GM21576 (cell line): Measurements from ENCODE around the gene BIRC7.

ENCODE experiments used
- ATAC-seq: cut with Tn5 transposase; IDR thresholded peaks from one replicate; pipeline ENCODE4 v1.9.1; 2021; ENCODE audit warnings: mild to moderate bottlenecking, moderate library complexity; ENCODE audit not compliant: unreplicated experiment

Gene BIRC7

GRCh38 chr20:63224412-63225081 is 11.2 kb upstream of the BIRC7 start:
- ATAC-seq: no peak

- no peak for ATAC-seq
Observed at GRCh38 chr20:63225082-63225454, 10.6 kb upstream of the BIRC7 start.

GRCh38 chr20:63226042-63226943 is 9.4 kb upstream of the BIRC7 start:
- no peak for ATAC-seq

- ATAC-seq: no peak
Observed at GRCh38 chr20:63227260-63227659, 8.4 kb upstream of the BIRC7 start.

- ATAC-seq: no peak
Observed at GRCh38 chr20:63228806-63229205, 6.9 kb upstream of the BIRC7 start.

- ATAC-seq: no peak
Observed at GRCh38 chr20:63230800-63231268, 4.9 kb upstream of the BIRC7 start.

- ATAC-seq: no peak
Observed at GRCh38 chr20:63232235-63233060, 3.3 kb upstream of the BIRC7 start.

- no peak for ATAC-seq
Observed at GRCh38 chr20:63233061-63233344, 2.7 kb upstream of the BIRC7 start.

- no peak for ATAC-seq
Observed at GRCh38 chr20:63233924-63234323, 1.8 kb upstream of the BIRC7 start.

- no peak for ATAC-seq
Observed at GRCh38 chr20:63234693-63235398, 859 bp upstream of the BIRC7 start.

GRCh38 chr20:63236116-63236837 is 572 bp downstream of the BIRC7 start:
- ATAC-seq: no peak

GRCh38 chr20:63238031-63238430 is 2.3 kb downstream of the BIRC7 start:
- no peak for ATAC-seq

GRCh38 chr20:63238514-63239125 is 2.9 kb downstream of the BIRC7 start:
- no peak for ATAC-seq

GRCh38 chr20:63239431-63239830 is 3.7 kb downstream of the BIRC7 start:
- no peak for ATAC-seq

GRCh38 chr20:63240004-63240403 is 4.3 kb downstream of the BIRC7 start:
- ATAC-seq: no peak

GRCh38 chr20:63241272-63241671 is 5.6 kb downstream of the BIRC7 start:
- no peak for ATAC-seq

GRCh38 chr20:63242736-63243135 is 7.0 kb downstream of the BIRC7 start:
- ATAC-seq: no peak

- no peak for ATAC-seq
Observed at GRCh38 chr20:63243604-63244247, 8.0 kb downstream of the BIRC7 start.

GRCh38 chr20:63244468-63244867 is 8.8 kb downstream of the BIRC7 start:
- no peak for ATAC-seq
